Lower lobe of right lung (tissue), 2 donors: ENCODE data around the gene BTBD1. TPM values are rescaled to one million over a fixed set of nuclear protein-coding genes. Genes with fewer than 3 reads are reported as not detected.

Experiments
- ATAC-seq, 2 donors: fragments of 200-7000 bp; cut with Tn5 transposase; one replicate each; pipeline ENCODE4 v1.9.1; 2020 to 2022; ENCODE audit warnings: mild to moderate bottlenecking in 2 of 2, moderate library complexity in 2 of 2
- DNase-seq: peaks from one replicate; pipeline ENCODE4 v3.0.0-alpha.2; 2020
- H3K27ac ChIP-seq: fragments of 200-600 bp; one replicate; pipeline ENCODE4 v1.8.0; 2022
- H3K27me3 ChIP-seq: fragments of 200-600 bp; one replicate; pipeline ENCODE4 v1.8.0; 2022; ENCODE audit warnings: low read depth
- H3K36me3 ChIP-seq: fragments of 200-600 bp; one replicate; pipeline ENCODE4 v1.8.0; 2022; ENCODE audit warnings: mild to moderate bottlenecking
- H3K4me1 ChIP-seq: fragments of 200-600 bp; one replicate; pipeline ENCODE4 v1.8.0; 2022
- H3K4me3 ChIP-seq: fragments of 200-600 bp; one replicate; pipeline ENCODE4 v1.8.0; 2022; ENCODE audit warnings: mild to moderate bottlenecking
- H3K9me3 ChIP-seq: fragments of 200-600 bp; one replicate; pipeline ENCODE4 v1.8.0; 2022
- CTCF ChIP-seq: fragments of 200-600 bp; IDR thresholded peaks from one replicate; pipeline ENCODE4 v1.8.0; 2022; ENCODE audit warnings: antibody characterized with exemption, mild to moderate bottlenecking
- intact Hi-C: fragments of 100-400 bp; cut with DNase I; formaldehyde crosslinking; loops from one replicate; pipeline ENCODE4 v1.11.0; 2022
- total RNA-seq: library from RNA; stranded (reverse); fragmentation: NEBNext Ultra II Directional; extraction: Animal tissue kit (Norgen Biotek cat#: 25700); gene quantifications from one replicate; pipeline ENCODE4 v1.2.1, GENCODE V29; 2021
- donor health status: DM: no; HTN: yes; CAD: no; lungs with severe emphysema.

BTBD1 gene
- total RNA-seq, 1 donor from 2014 or later = 43.0 TPM

GRCh38 chr15:82986442-82986780 lies 80.6 kb downstream of the BTBD1 start:
- intact Hi-C loops = no loop called here
- Histone ChIP-seq H3K27me3 (no peaks in the 10 kb centered on the region), H3K4me1 (peaks cover 19% of the 10 kb centered on the region), H3K9me3 (no peaks in the 10 kb centered on the region), H3K27ac (peak overlapping the region; percentile 84), H3K4me3 (peak overlapping the region; percentile 94), H3K36me3 (peaks cover 28% of the 10 kb centered on the region)
- TF ChIP-seq CTCF = no peak
- ATAC-seq (peak; percentile 19 to 28), DNase-seq (no peak)

GRCh38 chr15:82985688-82986441 lies 81.2 kb downstream of the BTBD1 start, which contains the start of gene RAMAC:
TSS of gene RAMAC (plus strand) at chr15:82986210. CDS start at chr15:82989019, 2,809 bp downstream.
- ATAC-seq (peak; percentile 97 to 99), DNase-seq (peak; percentile 96)
- Histone ChIP-seq H3K4me1 (peaks cover 19% of the 10 kb centered on the region), H3K27ac (peak within 1 kb of the TSS; percentile 84), H3K4me3 (peak within 1 kb of the TSS; percentile 94), H3K9me3 (no peaks in the 10 kb centered on the region), H3K27me3 (no peaks in the 10 kb centered on the region), H3K36me3 (peaks cover 23% of the 10 kb centered on the region)
- intact Hi-C loops = no loop called here
- TF ChIP-seq CTCF = no peak

GRCh38 chr15:82980981-82981380 lies 86.1 kb downstream of the BTBD1 start:
- Histone ChIP-seq H3K4me1 (peaks cover 6% of the 10 kb centered on the region), H3K27me3 (no peaks in the 10 kb centered on the region), H3K9me3 (no peaks in the 10 kb centered on the region), H3K36me3 (no peaks in the 10 kb centered on the region), H3K4me3 (no peak overlapping the region), H3K27ac (no peak overlapping the region)
- ATAC-seq (no peak), DNase-seq (no peak)
- no peak for TF ChIP-seq CTCF
- intact Hi-C loops = no loop called here

- Histone ChIP-seq H3K9me3 (no peaks in the 10 kb centered on the region), H3K36me3 (no peaks in the 10 kb centered on the region), H3K4me3 (no peak overlapping the region), H3K27me3 (no peaks in the 10 kb centered on the region), H3K27ac (no peak overlapping the region), H3K4me1 (no peaks in the 10 kb centered on the region)
- no peak for ATAC-seq
- intact Hi-C loops = no loop called here
- DNase-seq = no peak
- TF ChIP-seq CTCF = no peak
Measured at GRCh38 chr15:82979726-82980125, 87.3 kb downstream of the BTBD1 start.

- intact Hi-C loops = no loop called here
- no peak for TF ChIP-seq CTCF
Measured at GRCh38 chr15:82978438-82978837, 88.6 kb downstream of the BTBD1 start.

More at GRCh38 chr15:82978438-82978837, 88.6 kb downstream of the BTBD1 start:
- Histone ChIP-seq H3K9me3 (no peaks in the 10 kb centered on the region), H3K36me3 (no peaks in the 10 kb centered on the region), H3K27me3 (no peaks in the 10 kb centered on the region), H3K27ac (no peak overlapping the region), H3K4me1 (no peaks in the 10 kb centered on the region), H3K4me3 (no peak overlapping the region)
- ATAC-seq (no peak), DNase-seq (no peak)
